SU-DHL-6 (cell line): ENCODE results near the gene CACNA2D1.

ENCODE experiments used
- H2AFZ ChIP-seq: fragments of 200-600 bp; sonication (generic); 2 replicates; pipeline ENCODE4 v1.6.1; 2014; ENCODE audit warnings: low read depth, mild to moderate bottlenecking, moderate library complexity, mixed read lengths, antibody characterized with exemption, low read length; ENCODE audit not compliant: severe bottlenecking
- H3F3A ChIP-seq: fragments of 200-600 bp; shearing (Covaris generic); 2 replicates; pipeline ENCODE4 v1.6.0; 2016; ENCODE audit warnings: antibody characterized with exemption, mild to moderate bottlenecking; ENCODE audit not compliant: insufficient read depth
- H3K27ac ChIP-seq: fragments of 200-600 bp; sonication (generic); 2 replicates; pipeline ENCODE4 v1.5.1; 2016; ENCODE audit warnings: low read depth, mild to moderate bottlenecking, low read length, moderate library complexity, mixed read lengths
- H3K27me3 ChIP-seq: fragments of 200-600 bp; sonication (generic), shearing (Covaris generic); 2 replicates; pipeline ENCODE4 v1.6.0; 2014; ENCODE audit warnings: mild to moderate bottlenecking, low read length
- H3K36me3 ChIP-seq: fragments of 200-600 bp; sonication (generic); 2 replicates; pipeline ENCODE4 v1.6.1; 2014; ENCODE audit warnings: mild to moderate bottlenecking, low read length, mixed read lengths
- H3K4me2 ChIP-seq: fragments of 300-600, 200-600 bp; shearing (Covaris generic), sonication (generic); 2 replicates; pipeline ENCODE4 v1.6.0; 2014; ENCODE audit warnings: low read length, low read depth, mild to moderate bottlenecking; ENCODE audit not compliant: poor library complexity, severe bottlenecking
- H3K4me3 ChIP-seq: fragments of 200-600 bp; sonication (generic); 2 replicates; pipeline ENCODE4 v1.5.1; 2014; ENCODE audit warnings: antibody characterized with exemption, low read length, mild to moderate bottlenecking, mixed read lengths; ENCODE audit not compliant: insufficient read depth, poor library complexity, severe bottlenecking
- H3K79me2 ChIP-seq: fragments of 200-600 bp; sonication (generic); 2 replicates; pipeline ENCODE4 v1.6.1; 2014; ENCODE audit warnings: mild to moderate bottlenecking, low read length, moderate library complexity; ENCODE audit not compliant: insufficient read depth
- H3K9ac ChIP-seq: fragments of 200-600 bp; sonication (generic); 2 replicates; pipeline ENCODE4 v1.7.0; 2014; ENCODE audit warnings: mild to moderate bottlenecking, low read length
- H3K9me2 ChIP-seq: fragments of 200-600 bp; sonication (generic); replicated peaks from 2 replicates; pipeline ENCODE4 v1.6.1; 2014; ENCODE audit warnings: low read length; ENCODE audit not compliant: insufficient read depth
- H3K9me3 ChIP-seq: fragments of 200-600 bp; sonication (generic); 2 replicates; pipeline ENCODE4 v1.6.1; 2014; ENCODE audit warnings: low read length, mixed read lengths; ENCODE audit not compliant: insufficient read depth
- H4K20me1 ChIP-seq: fragments of 200-600 bp; sonication (generic); 2 replicates; pipeline ENCODE4 v1.6.1; 2014; ENCODE audit warnings: low read depth, mild to moderate bottlenecking, antibody characterized with exemption, low read length, moderate library complexity, mixed read lengths
- CTCF ChIP-seq: fragments of 200-600 bp; sonication (generic); IDR thresholded peaks from one replicate; pipeline ENCODE4 v1.5.1; 2017; ENCODE audit warnings: antibody characterized with exemption, mild to moderate bottlenecking, low read length, moderate library complexity; ENCODE audit not compliant: insufficient read depth, poor library complexity, severe bottlenecking
- EZH2phosphoT487 ChIP-seq: fragments of 200-600 bp; sonication (generic), shearing (Covaris generic); conservative IDR thresholded peaks from 2 replicates; pipeline ENCODE4 v1.6.1; 2018; ENCODE audit warnings: mild to moderate bottlenecking, antibody characterized with exemption, low read length, moderate library complexity, mixed read lengths

Gene CACNA2D1

GRCh38 chr7:82268632-82269031 lies 174.9 kb downstream of the CACNA2D1 start:
- H3K4me3 ChIP-seq: no peak overlapping the region
- no peaks in the 10 kb centered on the region for H3K36me3 ChIP-seq
- no peaks in the 10 kb centered on the region for H3K9me3 ChIP-seq
- H2AFZ ChIP-seq: no peak overlapping the region
- H3F3A ChIP-seq: no peaks in the 10 kb centered on the region
- no peaks in the 10 kb centered on the region for H3K27me3 ChIP-seq
- H3K4me2 ChIP-seq: no peak overlapping the region
- H3K79me2 ChIP-seq: no peaks in the 10 kb centered on the region
- H3K9ac ChIP-seq: no peak overlapping the region
- 0 out of 2 replicates have a peak, but pooled peaks cover 3% of the 10 kb centered on the region for H3K9me2 ChIP-seq
- no peak overlapping the region for H3K27ac ChIP-seq
- TF ChIP-seq EZH2phosphoT487: no peak
- no peak for TF ChIP-seq CTCF
- H4K20me1 ChIP-seq: no peaks in the 10 kb centered on the region

GRCh38 chr7:82266081-82266480 lies 177.5 kb downstream of the CACNA2D1 start:
- H3K9ac ChIP-seq: no peak overlapping the region
- TF ChIP-seq EZH2phosphoT487 (no peak), CTCF (no peak)
- no peaks in the 10 kb centered on the region for H3F3A ChIP-seq
- no peaks in the 10 kb centered on the region for H3K79me2 ChIP-seq
- 0 out of 2 replicates have a peak, but pooled peaks cover 3% of the 10 kb centered on the region for H3K9me2 ChIP-seq
- H4K20me1 ChIP-seq: no peaks in the 10 kb centered on the region
- H3K9me3 ChIP-seq: no peaks in the 10 kb centered on the region
- H3K4me2 ChIP-seq: no peak overlapping the region
- H2AFZ ChIP-seq: no peak overlapping the region
- no peak overlapping the region for H3K4me3 ChIP-seq
- H3K27me3 ChIP-seq: no peaks in the 10 kb centered on the region
- no peaks in the 10 kb centered on the region for H3K36me3 ChIP-seq
- H3K27ac ChIP-seq: no peak overlapping the region

GRCh38 chr7:82264783-82265305 lies 178.7 kb downstream of the CACNA2D1 start:
- no peaks in the 10 kb centered on the region for H3K36me3 ChIP-seq
- H3K4me2 ChIP-seq: no peak overlapping the region
- H4K20me1 ChIP-seq: no peaks in the 10 kb centered on the region
- no peaks in the 10 kb centered on the region for H3K9me3 ChIP-seq
- H3F3A ChIP-seq: no peaks in the 10 kb centered on the region
- no peaks in the 10 kb centered on the region for H3K27me3 ChIP-seq
- H3K79me2 ChIP-seq: no peaks in the 10 kb centered on the region
- no peak for TF ChIP-seq CTCF
- TF ChIP-seq EZH2phosphoT487: no peak
- no peak overlapping the region for H2AFZ ChIP-seq
- H3K27ac ChIP-seq: no peak overlapping the region
- H3K4me3 ChIP-seq: no peak overlapping the region
- H3K9ac ChIP-seq: no peak overlapping the region
- 0 out of 2 replicates have a peak, but pooled peaks cover 3% of the 10 kb centered on the region for H3K9me2 ChIP-seq
